Activated CD4-positive, alpha-beta T cell treated with anti-CD3 and anti-CD28 coated beads for 24 hours (primary cell): Measurements from ENCODE around the gene SLC12A7.
"Not testable (repeated sequence)": the region's sequence is repeated elsewhere in the genome, so short reads cannot be mapped to it uniquely, and the experiment has no call there.

Source experiments
- DNase-seq, 2 donors: peaks; one replicate each; pipeline ENCODE4 v3.0.0-alpha.2; 2020; ENCODE audit warnings: low read depth in 2 of 2

The SLC12A7 gene

DNA sequence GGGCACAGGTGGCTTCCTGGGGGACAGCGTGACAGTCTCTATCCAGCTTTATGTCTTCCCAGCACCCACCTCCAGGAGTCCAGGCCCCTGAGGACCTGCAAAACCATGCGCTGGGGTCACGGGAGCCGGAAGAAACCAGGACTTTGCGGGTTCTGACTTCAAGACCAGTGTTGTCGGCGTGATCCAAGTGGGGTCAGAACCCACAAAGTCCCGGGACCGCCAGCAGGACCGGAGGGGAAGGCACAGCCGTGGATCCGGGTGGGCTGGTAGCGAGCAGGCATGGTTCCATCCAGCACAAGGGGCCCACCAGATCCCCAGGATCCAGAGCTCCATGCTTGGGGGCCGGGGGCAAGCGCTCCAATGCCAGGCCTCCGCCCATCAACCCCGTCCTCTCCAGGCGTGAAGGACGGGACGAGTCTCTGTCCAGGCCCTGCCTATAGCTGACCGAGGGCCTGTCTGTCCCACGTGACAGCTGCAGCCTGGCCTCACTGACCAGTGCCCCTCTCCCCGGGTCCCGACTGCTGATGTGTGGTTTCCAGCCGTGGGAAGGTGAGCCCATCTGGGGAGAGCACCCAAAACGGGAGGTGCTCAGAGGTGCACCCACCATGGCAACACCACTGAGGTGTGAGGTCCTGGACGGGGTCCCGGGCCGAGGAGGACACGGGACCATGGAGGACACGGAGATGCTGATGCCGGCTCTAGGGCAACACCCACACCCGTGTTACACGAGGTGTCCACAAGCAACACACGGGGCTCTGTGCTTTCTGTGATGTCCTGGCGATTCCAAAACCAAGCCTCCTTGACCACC lies 48.9 kb downstream of the SLC12A7 start:
- DNase-seq = no peak

GRCh38 chr5:1061916-1062315 lies 49.9 kb downstream of the SLC12A7 start:
- DNase-seq = no peak

GRCh38 chr5:1061292-1061691 lies 50.6 kb downstream of the SLC12A7 start:
- DNase-seq = not testable (repeated sequence)

GRCh38 chr5:1060535-1060981 lies 51.3 kb downstream of the SLC12A7 start:
- no peak for DNase-seq

GRCh38 chr5:1059884-1060263 lies 52.0 kb downstream of the SLC12A7 start:
- no peak for DNase-seq

GRCh38 chr5:1058988-1059883 lies 52.6 kb downstream of the SLC12A7 start:
- no peak for DNase-seq

DNA sequence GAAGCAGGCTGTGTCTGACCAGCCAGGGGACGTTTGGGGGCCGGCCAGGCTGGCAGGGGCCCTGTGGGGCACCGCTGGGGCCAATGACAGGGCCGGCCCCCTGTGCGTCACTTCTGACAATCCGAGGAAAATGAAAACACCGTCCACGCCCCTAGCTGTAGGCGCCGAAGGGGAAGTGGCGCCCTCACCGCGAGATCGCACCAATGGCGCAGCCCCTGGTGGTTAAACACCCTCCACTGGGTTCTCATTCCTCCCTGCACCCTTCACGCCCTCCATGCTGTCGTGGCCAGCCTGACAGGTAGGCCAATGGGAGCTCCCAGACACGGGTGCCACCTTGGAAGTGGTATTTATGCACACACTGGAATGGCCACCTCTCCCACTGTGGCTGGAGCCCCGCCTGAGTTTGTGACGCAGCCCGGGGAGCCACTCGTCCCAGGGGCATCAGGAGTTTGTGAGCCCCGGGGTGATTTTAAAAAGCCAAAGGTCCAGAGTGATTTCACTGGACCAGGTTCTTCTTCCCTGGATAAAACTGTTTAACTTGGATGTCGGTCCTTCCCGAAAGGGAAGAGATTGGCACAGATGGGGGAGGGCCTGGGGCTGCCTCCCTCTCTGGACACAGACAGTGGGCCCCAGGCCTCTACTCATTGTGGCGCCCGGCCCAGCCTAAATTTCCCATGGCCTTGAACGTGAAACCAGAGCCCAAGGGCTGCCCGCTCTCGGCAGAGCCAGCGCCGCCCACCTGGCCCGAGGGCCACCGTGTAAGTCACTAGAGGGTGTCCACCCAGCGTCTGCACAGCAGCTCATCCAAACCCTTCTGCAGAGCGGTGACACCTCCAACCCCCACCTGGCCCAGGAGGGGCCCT lies 53.5 kb downstream of the SLC12A7 start:
- no peak for DNase-seq

- DNase-seq = no peak
These were observed 54.3 kb downstream of the SLC12A7 start for GRCh38 chr5:1057485-1058082.

- DNase-seq = no peak
These were observed 55.0 kb downstream of the SLC12A7 start for GRCh38 chr5:1056611-1057484.

- no peak for DNase-seq
These were observed 55.8 kb downstream of the SLC12A7 start for GRCh38 chr5:1055896-1056610.

DNA sequence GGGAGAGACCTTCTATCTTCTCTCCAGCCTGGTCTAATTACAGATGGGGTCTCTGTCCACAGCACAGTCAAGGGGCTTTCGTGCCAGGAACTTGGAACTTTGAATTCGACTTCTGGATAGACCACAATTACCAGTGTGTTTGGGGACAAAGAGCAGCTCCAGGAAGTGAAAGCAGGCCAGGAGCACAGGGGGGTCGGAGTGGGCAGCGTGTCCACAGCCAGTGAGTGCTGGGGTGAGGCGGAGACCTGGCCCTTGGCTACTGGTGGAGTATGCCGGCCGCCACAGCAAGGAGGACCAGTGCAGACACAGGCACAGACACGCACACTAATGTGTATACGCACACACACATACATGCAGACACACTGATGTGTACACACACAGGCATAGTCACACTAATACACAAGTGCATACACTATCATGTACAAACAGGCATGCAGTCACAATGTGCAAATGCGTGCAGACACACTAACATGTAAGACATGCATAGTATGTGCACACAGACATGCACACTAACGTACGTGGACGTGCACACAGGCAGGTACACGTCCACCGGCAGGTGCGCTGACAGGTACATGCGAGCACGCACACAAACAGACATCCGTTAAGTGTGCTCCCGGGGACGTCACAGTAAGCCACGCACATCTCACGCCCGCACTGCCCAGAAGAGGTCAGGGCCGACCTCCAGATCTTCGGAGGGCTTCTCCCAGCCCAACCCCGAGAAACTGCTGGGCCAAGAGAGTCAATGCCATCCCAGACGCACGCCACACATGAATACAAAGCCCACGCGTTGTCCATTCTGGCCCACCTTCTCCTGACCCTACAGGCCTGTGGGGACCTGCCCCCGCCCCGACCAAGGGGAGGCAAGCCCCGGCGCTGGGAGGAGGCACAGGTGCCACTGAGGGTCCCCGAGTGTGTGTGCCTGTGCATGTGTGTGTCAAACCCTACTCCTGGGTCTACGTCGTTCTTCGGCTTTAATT lies 56.8 kb downstream of the SLC12A7 start:
- no peak for DNase-seq

- no peak for DNase-seq
These were observed 57.7 kb downstream of the SLC12A7 start for GRCh38 chr5:1054018-1054798.

GRCh38 chr5:1053391-1054017 lies 58.4 kb downstream of the SLC12A7 start:
- no peak for DNase-seq

DNA sequence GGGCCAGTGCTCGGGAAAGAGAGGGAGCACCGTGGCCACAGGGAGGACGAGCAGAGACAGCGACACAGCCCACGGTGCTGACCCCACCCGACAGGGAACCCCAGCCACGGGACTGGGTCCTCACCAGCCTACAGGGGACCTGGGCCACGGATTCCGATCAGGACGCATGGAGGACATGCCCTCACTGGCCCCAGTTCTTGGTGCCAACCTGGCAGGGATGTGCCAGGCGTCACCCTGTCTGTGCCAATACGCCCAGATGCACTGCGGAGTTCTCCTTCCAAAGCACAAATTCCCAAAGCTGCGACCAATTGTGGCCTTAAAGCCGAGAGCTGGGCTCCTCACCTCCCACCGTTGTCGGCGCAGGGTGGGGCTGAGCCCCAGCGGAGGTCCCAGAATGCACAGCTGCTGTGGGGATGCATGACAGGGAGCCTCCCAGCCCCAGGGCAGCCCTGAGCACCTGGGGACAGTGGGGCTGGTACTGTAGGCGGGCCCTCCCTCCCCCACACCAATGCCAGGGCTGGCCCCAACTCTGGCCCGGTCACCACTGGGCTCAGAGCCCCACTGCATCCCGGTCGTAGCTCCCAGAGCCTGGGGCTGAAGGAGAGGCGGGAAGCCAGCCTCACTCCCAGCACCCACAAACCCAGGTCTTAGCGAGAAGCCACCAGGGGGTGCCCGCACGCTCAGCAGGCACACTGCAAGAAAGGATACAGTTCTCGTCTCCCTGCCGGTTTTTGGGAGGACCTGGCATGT lies 59.0 kb downstream of the SLC12A7 start:
- no peak for DNase-seq

- DNase-seq = no peak
These were observed 59.8 kb downstream of the SLC12A7 start for GRCh38 chr5:1052076-1052475.

- no peak for DNase-seq
These were observed 60.5 kb downstream of the SLC12A7 start for GRCh38 chr5:1051366-1051720.
